ENCODE data around the gene KCNAB1. TPM values are rescaled to one million over a fixed set of nuclear protein-coding genes. Genes with fewer than 3 reads are reported as not detected.

KCNAB1 gene
- total RNA-seq: 0.20 and 0.53 TPM in 2 replicates

GRCh38 chr3:156120528-156121251 lies at the start of gene KCNAB1:
KCNAB1 (plus strand) TSS chr3:156120578.

GRCh38 chr3:156554842-156555687 lies 434.7 kb downstream of the KCNAB1 start, which contains the start of gene SSR3:
SSR3 (minus strand) TSS chr3:156555117; CDS start chr3:156555089, 28 bp downstream.

Other genes starting within 250 kb of the KCNAB1 start
- gene GMPS, start 249.9 kb upstream of the KCNAB1 start, total RNA-seq: 46.7 and 52.6 TPM in 2 replicates